Neural cell (in vitro differentiated cells): ENCODE data around the gene PHF8. TPM values are rescaled to one million over a fixed set of nuclear protein-coding genes. Genes with fewer than 3 reads are reported as not detected.

Experiments
- H2AFZ ChIP-seq: fragments of 200-600, 300-800 bp; sonication (generic), shearing (Covaris generic); 2 replicates; pipeline ENCODE4 v1.6.0; 2014; ENCODE audit warnings: low read depth, mild to moderate bottlenecking, antibody characterized with exemption, low read length, moderate library complexity
- H3F3A ChIP-seq: fragments of 200-600 bp; shearing (Covaris generic); 2 replicates; pipeline ENCODE4 v1.6.1; 2016; ENCODE audit warnings: mild to moderate bottlenecking, moderate library complexity, mixed read lengths, antibody characterized with exemption, low read length; ENCODE audit not compliant: insufficient read depth, poor library complexity, severe bottlenecking
- H3K27ac ChIP-seq: fragments of 200-600, 300-800 bp; sonication (generic), shearing (Covaris generic); 2 replicates; pipeline ENCODE4 v1.5.1; 2014; ENCODE audit warnings: mild to moderate bottlenecking, low read length, moderate library complexity
- H3K27me3 ChIP-seq: fragments of 300-800, 200-600 bp; sonication (generic), shearing (Covaris generic); 2 replicates; pipeline ENCODE4 v1.6.0; 2014; ENCODE audit warnings: mild to moderate bottlenecking, low read depth, low read length, moderate library complexity; ENCODE audit not compliant: insufficient read depth
- H3K36me3 ChIP-seq: fragments of 300-800, 200-600 bp; sonication (generic), shearing (Covaris generic); 2 replicates; pipeline ENCODE4 v1.5.1; 2014; ENCODE audit warnings: mild to moderate bottlenecking, antibody characterized with exemption, low read length, moderate library complexity; ENCODE audit not compliant: insufficient read depth
- H3K4me2 ChIP-seq: fragments of 300-800, 200-600 bp; sonication (generic), shearing (Covaris generic); 2 replicates; pipeline ENCODE4 v1.6.0; 2014; ENCODE audit warnings: mild to moderate bottlenecking, low read length
- H3K4me3 ChIP-seq: fragments of 300-800, 200-600 bp; sonication (generic), shearing (Covaris generic); 2 replicates; pipeline ENCODE4 v1.5.1; 2014; ENCODE audit warnings: mild to moderate bottlenecking, low read length, moderate library complexity
- H3K79me2 ChIP-seq: fragments of 200-600 bp; shearing (Covaris generic); replicated peaks from 2 replicates; pipeline ENCODE4 v1.6.0; 2014; ENCODE audit warnings: mild to moderate bottlenecking, low read length, moderate library complexity; ENCODE audit not compliant: insufficient read depth
- H3K9ac ChIP-seq: fragments of 300-800, 200-600 bp; sonication (generic), shearing (Covaris generic); 2 replicates; pipeline ENCODE4 v1.6.1; 2016; ENCODE audit warnings: mild to moderate bottlenecking, low read length, mixed read lengths
- H3K9me2 ChIP-seq: fragments of 200-600 bp; shearing (Covaris generic); 2 replicates; pipeline ENCODE4 v1.6.1; 2016; ENCODE audit warnings: mild to moderate bottlenecking, low read length, mixed read lengths; ENCODE audit not compliant: insufficient read depth
- H3K9me3 ChIP-seq: fragments of 200-600, 300-800 bp; sonication (generic), shearing (Covaris generic); 2 replicates; pipeline ENCODE4 v1.6.1; 2016; ENCODE audit warnings: mild to moderate bottlenecking, mixed run types, low read length, moderate library complexity, mixed read lengths
- H4K20me1 ChIP-seq: fragments of 200-600 bp; shearing (Covaris generic); 2 replicates; pipeline ENCODE4 v1.6.1; 2016; ENCODE audit warnings: mild to moderate bottlenecking, mixed run types; ENCODE audit not compliant: insufficient read depth
- CTCF ChIP-seq: fragments of 450-650 bp; IDR thresholded peaks from 2 replicates; pipeline ENCODE4 v1.5.1; 2014; ENCODE audit warnings: antibody characterized with exemption, mild to moderate bottlenecking, moderate library complexity; ENCODE audit not compliant: poor library complexity, severe bottlenecking
- EP300 ChIP-seq: fragments of 450-650 bp; conservative IDR thresholded peaks from 2 replicates; pipeline ENCODE4 v1.6.1; 2014; ENCODE audit warnings: antibody characterized with exemption, mild to moderate bottlenecking, moderate library complexity; ENCODE audit not compliant: poor library complexity, severe bottlenecking
- EZH2 ChIP-seq: fragments of 200-600, 300-800 bp; shearing (Covaris generic), sonication (generic); IDR thresholded peaks from 2 replicates; pipeline ENCODE4 v1.6.1; 2014; ENCODE audit warnings: antibody characterized with exemption, low read length, borderline replicate concordance, mild to moderate bottlenecking; ENCODE audit not compliant: insufficient read depth, poor library complexity, severe bottlenecking
- MXI1 ChIP-seq: fragments of 450-650 bp; conservative IDR thresholded peaks from 2 replicates; pipeline ENCODE4 v1.6.1; 2014; ENCODE audit warnings: antibody characterized with exemption, mild to moderate bottlenecking; ENCODE audit not compliant: poor library complexity, severe bottlenecking
- POLR2AphosphoS5 ChIP-seq: IDR thresholded peaks from 2 replicates; pipeline ENCODE4 v1.6.1; 2012
- RAD21 ChIP-seq: fragments of 450-650 bp; conservative IDR thresholded peaks from 2 replicates; pipeline ENCODE4 v1.6.1; 2014; ENCODE audit warnings: antibody characterized with exemption, mild to moderate bottlenecking, moderate library complexity
- SMC3 ChIP-seq: fragments of 450-650 bp; conservative IDR thresholded peaks from 2 replicates; pipeline ENCODE4 v1.6.1; 2014; ENCODE audit warnings: antibody characterized with exemption, mild to moderate bottlenecking, moderate library complexity; ENCODE audit not compliant: poor library complexity
- TAF1 ChIP-seq: IDR thresholded peaks from 2 replicates; pipeline ENCODE4 v1.6.1; 2012; ENCODE audit warnings: low read depth
- polyA plus RNA-seq: library from polyadenylated mRNA; depleted of rRNA; stranded (reverse); fragments of >200 nt; gene quantifications from 2 replicates; pipeline ENCODE4 v1.2.3, GENCODE V29; 2014
- TF ChIP-seq, protein P1 (sequence below): IDR thresholded peaks from 2 replicates; pipeline ENCODE4 v1.6.1; 2012; ENCODE audit warnings: borderline replicate concordance

Gene PHF8
- polyA plus RNA-seq, 1 donor from 2014 or later: 9.8 TPM

GRCh38 chrX:54087661-54088060 lies 43.4 kb upstream of the PHF8 start:
- Histone ChIP-seq H3K27me3 (no peaks in the 10 kb centered on the region), H3K9ac (no peak overlapping the region), H3K36me3 (no peaks in the 10 kb centered on the region), H2AFZ (no peak overlapping the region), H3K27ac (no peak overlapping the region), H3K4me2 (no peak overlapping the region), H3K4me3 (no peak overlapping the region), H3K9me2 (no peaks in the 10 kb centered on the region), H4K20me1 (no peaks in the 10 kb centered on the region), H3F3A (no peaks in the 10 kb centered on the region), H3K9me3 (no peaks in the 10 kb centered on the region), H3K79me2 (no peaks in the 10 kb centered on the region)
- TF ChIP-seq TAF1 (no peak), SMC3 (no peak), CTCF (no peak), EZH2 (no peak), MXI1 (no peak), EP300 (no peak)
- TF ChIP-seq, protein P1, sequence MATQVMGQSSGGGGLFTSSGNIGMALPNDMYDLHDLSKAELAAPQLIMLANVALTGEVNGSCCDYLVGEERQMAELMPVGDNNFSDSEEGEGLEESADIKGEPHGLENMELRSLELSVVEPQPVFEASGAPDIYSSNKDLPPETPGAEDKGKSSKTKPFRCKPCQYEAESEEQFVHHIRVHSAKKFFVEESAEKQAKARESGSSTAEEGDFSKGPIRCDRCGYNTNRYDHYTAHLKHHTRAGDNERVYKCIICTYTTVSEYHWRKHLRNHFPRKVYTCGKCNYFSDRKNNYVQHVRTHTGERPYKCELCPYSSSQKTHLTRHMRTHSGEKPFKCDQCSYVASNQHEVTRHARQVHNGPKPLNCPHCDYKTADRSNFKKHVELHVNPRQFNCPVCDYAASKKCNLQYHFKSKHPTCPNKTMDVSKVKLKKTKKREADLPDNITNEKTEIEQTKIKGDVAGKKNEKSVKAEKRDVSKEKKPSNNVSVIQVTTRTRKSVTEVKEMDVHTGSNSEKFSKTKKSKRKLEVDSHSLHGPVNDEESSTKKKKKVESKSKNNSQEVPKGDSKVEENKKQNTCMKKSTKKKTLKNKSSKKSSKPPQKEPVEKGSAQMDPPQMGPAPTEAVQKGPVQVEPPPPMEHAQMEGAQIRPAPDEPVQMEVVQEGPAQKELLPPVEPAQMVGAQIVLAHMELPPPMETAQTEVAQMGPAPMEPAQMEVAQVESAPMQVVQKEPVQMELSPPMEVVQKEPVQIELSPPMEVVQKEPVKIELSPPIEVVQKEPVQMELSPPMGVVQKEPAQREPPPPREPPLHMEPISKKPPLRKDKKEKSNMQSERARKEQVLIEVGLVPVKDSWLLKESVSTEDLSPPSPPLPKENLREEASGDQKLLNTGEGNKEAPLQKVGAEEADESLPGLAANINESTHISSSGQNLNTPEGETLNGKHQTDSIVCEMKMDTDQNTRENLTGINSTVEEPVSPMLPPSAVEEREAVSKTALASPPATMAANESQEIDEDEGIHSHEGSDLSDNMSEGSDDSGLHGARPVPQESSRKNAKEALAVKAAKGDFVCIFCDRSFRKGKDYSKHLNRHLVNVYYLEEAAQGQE: no peak

DNA sequence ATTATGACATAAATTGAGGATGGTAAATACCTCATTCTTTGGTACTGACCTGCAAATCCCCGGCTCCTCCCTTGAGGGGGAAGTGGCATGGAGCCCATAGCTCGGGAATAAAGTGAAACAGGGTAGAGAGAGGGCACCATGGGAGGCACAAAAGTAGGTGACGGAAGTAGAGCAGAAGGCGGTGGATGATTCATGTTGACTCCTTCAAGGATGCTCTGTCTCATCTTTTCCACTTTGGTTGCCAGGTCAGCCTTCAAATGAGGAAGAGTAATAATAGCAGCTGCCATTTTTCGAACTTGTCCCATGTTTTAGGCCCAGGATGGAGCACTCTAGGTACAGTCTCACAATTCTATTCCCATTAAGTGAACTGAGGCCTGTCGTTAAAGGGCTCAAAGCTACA lies 41.4 kb upstream of the PHF8 start:
- Histone ChIP-seq H3K27ac (no peak overlapping the region), H3K9me2 (no peaks in the 10 kb centered on the region), H3K4me2 (no peak overlapping the region), H3K9me3 (no peaks in the 10 kb centered on the region), H3F3A (no peaks in the 10 kb centered on the region), H3K9ac (no peak overlapping the region), H3K27me3 (no peaks in the 10 kb centered on the region), H3K4me3 (no peak overlapping the region), H3K79me2 (no peaks in the 10 kb centered on the region), H2AFZ (no peak overlapping the region), H3K36me3 (no peaks in the 10 kb centered on the region), H4K20me1 (no peaks in the 10 kb centered on the region)
- TF ChIP-seq, protein P1: no peak
- TF ChIP-seq RAD21: no peak
- no peak for TF ChIP-seq CTCF
- no peak for TF ChIP-seq TAF1
- TF ChIP-seq MXI1: no peak
- no peak for TF ChIP-seq EP300
- no peak for TF ChIP-seq EZH2
- TF ChIP-seq SMC3: no peak
- TF ChIP-seq POLR2AphosphoS5: no peak
